A549 treated with CpdA at 1 μM for 4 hours (cell line): ENCODE data around the gene A2ML1. TPM values are rescaled to one million over a fixed set of nuclear protein-coding genes. Genes with fewer than 3 reads are reported as not detected.

Experiments
- total RNA-seq: library from RNA; stranded (reverse); fragments of 200-300 nt; extraction: Qiagen RNA extraction; gene quantifications from 5 replicates; pipeline ENCODE4 v1.2.3, GENCODE V29; 2022; ENCODE audit warnings: low read depth

A2ML1 gene
- not detected in 5 replicates for total RNA-seq

GRCh38 chr12:8822298-8822697 lies at the start of gene A2ML1:
Gene A2ML1 (plus strand): TSS chr12:8822621. CDS start chr12:8822652, 31 bp downstream.

GRCh38 chr12:8914033-8914715 lies 91.8 kb downstream of the A2ML1 start, which contains the start of gene PHC1:
Gene PHC1 (plus strand): TSS chr12:8914509. CDS start chr12:8917678, 3,169 bp downstream.

Other genes with a start within 250 kb of the A2ML1 start
- 0.08 to 0.20 TPM (median 0.15 TPM) in 5 replicates for gene AICDA, start 209.8 kb upstream of the A2ML1 start, total RNA-seq
- 0.06 to 0.31 TPM (median 0.24 TPM) in 4 of 5 replicates, not detected in the other for gene MFAP5, start 159.8 kb upstream of the A2ML1 start, total RNA-seq
- 14.6 to 17.5 TPM (median 15.8 TPM) in 5 replicates for gene RIMKLB, start 124.6 kb upstream of the A2ML1 start, total RNA-seq
- 8.9 to 14.6 TPM (median 11.5 TPM) in 5 replicates for gene PHC1, start 91.9 kb downstream of the A2ML1 start, total RNA-seq
- 151 to 174 TPM (median 161 TPM) in 5 replicates for gene M6PR, start 127.0 kb downstream of the A2ML1 start, total RNA-seq
- 1.1 to 2.1 TPM (median 1.4 TPM) in 5 replicates for gene KLRG1, start 166.9 kb downstream of the A2ML1 start, total RNA-seq